Kidney epithelial cell (primary cell): Measurements from ENCODE around the gene HAVCR1. TPM values are rescaled to one million over a fixed set of nuclear protein-coding genes. Genes with fewer than 3 reads are reported as not detected.
A peak's percentile ranks its signal among the peaks of the same experiment; 100 is the strongest.
"Not testable (repeated sequence)": the region's sequence is repeated elsewhere in the genome, so short reads cannot be mapped to it uniquely, and the experiment has no call there.

ENCODE experiments used
- DNase-seq: peaks from one replicate; pipeline ENCODE4 v3.0.0-alpha.2; 2010; ENCODE audit warnings: low read depth
- H3K27me3 ChIP-seq: 2 replicates; pipeline ENCODE4 v1.6.0; 2011; ENCODE audit warnings: low read length; ENCODE audit not compliant: control insufficient read depth, insufficient read depth
- H3K36me3 ChIP-seq: 2 replicates; pipeline ENCODE4 v1.5.1; 2011; ENCODE audit warnings: low read length; ENCODE audit not compliant: control insufficient read depth, insufficient read depth
- H3K4me3 ChIP-seq: 2 replicates; pipeline ENCODE4 v1.5.1; 2011; ENCODE audit warnings: low read depth, mild to moderate bottlenecking, control low read depth, low read length
- total RNA-seq: library from RNA; depleted of rRNA; stranded (reverse); fragments of >200 nt; gene quantifications from 2 replicates; pipeline ENCODE4 v1.2.3, GENCODE V29; 2015
- TF ChIP-seq, protein P1 (sequence below): IDR thresholded peaks from 2 replicates; pipeline ENCODE4 v1.5.1; 2011; ENCODE audit warnings: mild to moderate bottlenecking, moderate library complexity, low read length, control low read depth, inconsistent platforms; ENCODE audit not compliant: insufficient read depth, poor library complexity, severe bottlenecking

Gene HAVCR1
- total RNA-seq, 1 donor from 2014 or later: 0.29 TPM

DNA sequence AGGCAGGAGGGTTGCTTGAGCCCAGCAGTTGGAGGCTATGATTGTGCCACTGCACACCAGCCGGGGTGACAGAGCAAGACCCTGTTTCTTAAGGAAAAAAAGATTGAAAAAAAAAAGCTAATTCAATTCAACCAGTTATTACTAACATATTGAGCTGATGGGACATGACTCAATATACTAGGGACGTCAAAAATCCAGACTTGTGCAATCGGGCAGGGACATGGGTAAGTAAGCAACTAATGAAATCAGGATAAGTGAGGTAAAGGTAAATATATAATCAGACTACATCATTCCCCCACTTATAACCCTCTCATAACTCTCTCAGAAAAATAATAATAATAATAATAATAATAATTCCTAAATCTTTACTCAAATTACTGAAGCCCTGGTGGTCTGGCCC lies 975 bp upstream of the HAVCR1 start:
- Histone ChIP-seq H3K4me3 (no peak overlapping the region), H3K27me3 (no peaks in the 10 kb centered on the region), H3K36me3 (no peaks in the 10 kb centered on the region)
- DNase-seq: no peak
- TF ChIP-seq, protein P1, sequence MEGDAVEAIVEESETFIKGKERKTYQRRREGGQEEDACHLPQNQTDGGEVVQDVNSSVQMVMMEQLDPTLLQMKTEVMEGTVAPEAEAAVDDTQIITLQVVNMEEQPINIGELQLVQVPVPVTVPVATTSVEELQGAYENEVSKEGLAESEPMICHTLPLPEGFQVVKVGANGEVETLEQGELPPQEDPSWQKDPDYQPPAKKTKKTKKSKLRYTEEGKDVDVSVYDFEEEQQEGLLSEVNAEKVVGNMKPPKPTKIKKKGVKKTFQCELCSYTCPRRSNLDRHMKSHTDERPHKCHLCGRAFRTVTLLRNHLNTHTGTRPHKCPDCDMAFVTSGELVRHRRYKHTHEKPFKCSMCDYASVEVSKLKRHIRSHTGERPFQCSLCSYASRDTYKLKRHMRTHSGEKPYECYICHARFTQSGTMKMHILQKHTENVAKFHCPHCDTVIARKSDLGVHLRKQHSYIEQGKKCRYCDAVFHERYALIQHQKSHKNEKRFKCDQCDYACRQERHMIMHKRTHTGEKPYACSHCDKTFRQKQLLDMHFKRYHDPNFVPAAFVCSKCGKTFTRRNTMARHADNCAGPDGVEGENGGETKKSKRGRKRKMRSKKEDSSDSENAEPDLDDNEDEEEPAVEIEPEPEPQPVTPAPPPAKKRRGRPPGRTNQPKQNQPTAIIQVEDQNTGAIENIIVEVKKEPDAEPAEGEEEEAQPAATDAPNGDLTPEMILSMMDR: no peak

DNA sequence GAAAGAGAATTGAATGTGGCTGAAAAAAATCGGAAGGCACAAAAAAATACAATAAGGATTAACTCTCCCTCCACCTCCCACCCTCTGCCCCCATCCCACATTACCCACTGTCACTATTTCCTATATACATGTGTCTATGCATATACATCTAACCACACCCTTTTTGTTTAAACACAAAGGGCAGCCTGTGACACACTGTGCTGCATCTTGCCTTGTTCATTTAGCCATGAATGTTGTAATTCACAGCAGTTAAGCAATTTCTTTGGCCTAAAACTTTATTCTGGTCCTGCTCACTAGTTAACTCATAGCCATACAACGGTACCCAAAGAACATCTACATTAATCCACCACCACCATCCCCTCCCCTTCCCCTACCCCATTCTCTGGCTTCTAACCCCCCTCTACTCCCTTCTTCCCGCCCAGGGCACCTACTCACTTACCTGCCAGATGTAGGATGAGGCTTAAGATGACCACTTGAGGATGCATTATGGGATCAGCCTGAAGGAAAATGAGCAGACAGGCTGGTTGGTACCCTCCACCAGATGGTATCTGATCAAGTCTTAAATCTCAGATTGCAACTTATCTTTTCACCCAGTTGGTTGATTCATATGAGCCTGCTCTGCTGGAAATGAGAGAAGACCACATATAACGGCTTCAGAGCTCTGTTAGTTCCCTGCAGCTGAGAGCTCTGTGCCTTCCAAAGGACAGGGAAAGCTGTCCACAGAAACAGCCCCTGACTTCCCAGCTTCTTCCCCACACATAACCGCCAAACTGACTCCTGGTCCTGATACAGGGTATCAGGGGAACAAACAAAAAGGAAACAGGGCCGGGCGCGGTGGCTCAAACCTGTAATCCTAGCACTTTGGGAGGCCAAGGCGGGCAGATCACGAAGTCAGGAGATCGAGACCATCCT lies 1.2 kb downstream of the HAVCR1 start:
- TF ChIP-seq, protein P1: no peak
- DNase-seq: no peak
- H3K27me3 ChIP-seq: no peaks in the 10 kb centered on the region
- peak overlapping the region; percentile 8 for H3K4me3 ChIP-seq
- H3K36me3 ChIP-seq: no peaks in the 10 kb centered on the region

DNA sequence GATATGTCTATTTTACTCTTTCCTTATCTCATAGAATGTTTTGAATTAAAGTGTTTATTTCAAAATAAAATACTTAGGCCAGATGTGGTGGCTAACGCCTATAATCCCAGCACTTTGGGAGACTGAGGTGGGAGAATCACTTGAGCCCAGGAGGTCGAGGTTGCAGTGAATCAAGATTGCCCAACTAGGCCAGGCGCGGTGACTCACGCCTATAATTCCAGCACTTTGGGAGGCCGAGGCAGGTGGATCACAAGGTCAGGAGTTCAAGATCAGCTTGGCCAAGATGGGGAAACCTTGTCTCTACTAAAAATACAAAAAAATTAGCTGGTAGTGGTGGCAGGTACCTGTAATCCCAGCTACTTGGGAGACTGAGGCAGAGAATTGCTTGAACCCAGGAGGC lies 2.1 kb downstream of the HAVCR1 start:
- DNase-seq, H3K27me3 ChIP-seq, H3K36me3 ChIP-seq, H3K4me3 ChIP-seq: not testable (repeated sequence)

DNA sequence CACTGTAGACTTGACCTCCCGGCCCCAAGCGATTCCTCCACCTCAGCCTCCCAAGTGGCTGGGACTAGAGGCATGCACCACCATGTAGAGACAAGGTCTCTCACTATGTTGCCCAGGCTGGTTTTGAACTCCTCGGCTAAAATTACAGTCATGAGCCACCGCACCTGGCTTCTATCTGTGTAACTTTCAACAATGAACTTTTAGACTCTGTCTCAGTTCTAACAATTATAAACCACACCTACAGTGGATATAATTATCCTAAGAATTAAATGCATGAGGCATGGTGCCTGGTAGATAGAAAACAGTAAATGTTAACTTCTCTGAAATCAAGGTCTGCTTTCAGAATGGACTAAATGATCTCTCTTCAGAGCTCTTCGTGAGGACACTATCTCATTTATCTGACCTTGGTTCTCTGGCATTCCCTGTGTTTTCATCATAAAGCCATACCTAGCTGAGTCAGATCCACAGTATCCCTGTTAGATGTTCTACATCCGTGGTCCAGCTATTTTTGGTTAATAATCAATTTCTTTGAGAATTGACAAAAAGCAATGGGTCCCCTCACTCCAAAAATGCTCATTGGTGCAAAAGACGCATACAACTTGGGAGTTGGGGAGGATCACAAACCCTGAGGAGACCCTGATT lies 7.2 kb downstream of the HAVCR1 start:
- TF ChIP-seq, protein P1: no peak
- Histone ChIP-seq H3K27me3 (no peaks in the 10 kb centered on the region), H3K36me3 (peaks cover 2% of the 10 kb centered on the region), H3K4me3 (no peak overlapping the region)
- DNase-seq: no peak

DNA sequence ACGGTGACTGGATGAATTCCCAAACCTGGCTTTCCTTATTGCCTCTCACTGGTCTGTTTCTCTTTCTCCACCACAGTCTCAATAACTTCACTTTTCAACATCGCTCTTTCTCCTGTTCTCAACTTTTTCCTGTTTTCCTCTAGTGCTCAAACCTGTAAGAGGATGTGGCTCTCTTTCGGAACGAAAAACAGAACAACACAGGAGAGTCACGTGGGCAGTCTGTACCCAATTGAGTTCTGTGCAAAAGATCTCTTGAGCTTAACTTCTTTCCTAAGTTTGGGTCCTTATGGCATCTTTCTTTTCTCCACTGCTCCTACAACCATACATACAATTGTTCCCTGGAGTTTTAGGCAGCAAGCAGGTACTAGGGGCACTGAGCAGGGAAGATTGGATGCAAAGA lies 8.9 kb downstream of the HAVCR1 start:
- H3K27me3 ChIP-seq: no peaks in the 10 kb centered on the region
- TF ChIP-seq, protein P1: no peak
- no peak for DNase-seq
- H3K4me3 ChIP-seq: no peak overlapping the region
- peaks cover 2% of the 10 kb centered on the region for H3K36me3 ChIP-seq

DNA sequence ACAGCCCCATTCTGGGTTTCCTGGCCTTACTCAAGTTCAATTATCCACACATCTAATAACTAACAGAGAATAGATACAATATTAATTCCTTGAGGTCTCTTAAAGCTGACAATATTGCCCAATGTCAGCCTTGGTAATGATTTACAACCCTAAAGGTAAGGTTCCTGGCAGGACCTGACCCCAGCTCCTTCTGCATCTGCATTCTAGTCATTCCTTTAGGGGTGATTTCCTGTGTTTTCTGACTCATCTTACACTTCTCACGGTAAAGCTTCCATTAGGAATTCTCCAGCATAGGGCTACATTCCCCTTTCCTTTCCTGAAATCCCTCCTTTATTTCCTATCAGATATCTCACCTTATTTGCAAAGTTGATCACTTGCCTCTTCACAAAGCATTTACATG lies 9.3 kb downstream of the HAVCR1 start:
- no peak overlapping the region for H3K4me3 ChIP-seq

More for the DNA sequence above, 9.3 kb downstream of the HAVCR1 start:
- TF ChIP-seq, protein P1: no peak
- Histone ChIP-seq H3K27me3 (no peaks in the 10 kb centered on the region), H3K36me3 (peaks cover 2% of the 10 kb centered on the region)
- peak; percentile 85 for DNase-seq
